HUES6 (cell line): ENCODE results near the gene ADAMTSL1.

ENCODE experiments used
- H3K27ac ChIP-seq: 2 replicates; pipeline ENCODE4 v1.7.0; 2013; ENCODE audit warnings: low read depth, mild to moderate bottlenecking, low read length, inconsistent platforms
- H3K27me3 ChIP-seq: 2 replicates; pipeline ENCODE4 v1.6.1; 2013; ENCODE audit warnings: low read length; ENCODE audit not compliant: control insufficient read depth, insufficient read depth
- H3K36me3 ChIP-seq: 2 replicates; pipeline ENCODE4 v1.6.1; 2013; ENCODE audit warnings: low read length; ENCODE audit not compliant: control insufficient read depth, insufficient read depth
- H3K4me1 ChIP-seq: 2 replicates; pipeline ENCODE4 v1.6.1; 2013; ENCODE audit warnings: low read length; ENCODE audit not compliant: control insufficient read depth, insufficient read depth
- H3K4me3 ChIP-seq: 2 replicates; pipeline ENCODE4 v1.5.1; 2013; ENCODE audit warnings: low read depth, low read length
- H3K9ac ChIP-seq: one replicate; pipeline ENCODE4 v1.6.1; 2013; ENCODE audit warnings: mild to moderate bottlenecking, low read length
- H3K9me3 ChIP-seq: 2 replicates; pipeline ENCODE4 v1.6.1; 2013; ENCODE audit warnings: low read depth, low read length; ENCODE audit not compliant: control insufficient read depth, insufficient read depth

ADAMTSL1 gene

DNA sequence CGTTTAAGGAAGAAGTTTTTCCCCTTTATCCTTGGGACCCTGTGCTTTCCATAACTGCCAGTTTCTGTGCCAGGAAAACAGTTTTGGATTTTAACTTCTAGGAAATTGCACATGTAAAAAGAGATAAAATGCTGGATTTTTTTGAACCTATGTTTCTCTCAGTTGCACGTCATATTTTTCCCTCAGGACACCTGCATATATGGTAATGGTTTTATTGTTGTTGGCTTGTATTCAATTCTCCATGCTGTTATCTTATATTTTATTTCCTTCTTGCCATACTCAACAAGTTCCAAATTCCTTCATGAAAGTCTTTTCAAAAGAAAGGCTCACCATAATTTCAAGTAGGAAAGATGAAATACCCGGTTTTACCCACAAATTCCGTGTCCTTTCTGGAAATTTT is 7.9 kb upstream of the ADAMTSL1 start:
- Histone ChIP-seq H3K9me3 (peaks cover 5% of the 10 kb centered on the region), H3K27ac (no peak overlapping the region), H3K36me3 (no peaks in the 10 kb centered on the region), H3K4me1 (no peaks in the 10 kb centered on the region), H3K9ac (no peak overlapping the region), H3K4me3 (no peak overlapping the region), H3K27me3 (no peaks in the 10 kb centered on the region)

DNA sequence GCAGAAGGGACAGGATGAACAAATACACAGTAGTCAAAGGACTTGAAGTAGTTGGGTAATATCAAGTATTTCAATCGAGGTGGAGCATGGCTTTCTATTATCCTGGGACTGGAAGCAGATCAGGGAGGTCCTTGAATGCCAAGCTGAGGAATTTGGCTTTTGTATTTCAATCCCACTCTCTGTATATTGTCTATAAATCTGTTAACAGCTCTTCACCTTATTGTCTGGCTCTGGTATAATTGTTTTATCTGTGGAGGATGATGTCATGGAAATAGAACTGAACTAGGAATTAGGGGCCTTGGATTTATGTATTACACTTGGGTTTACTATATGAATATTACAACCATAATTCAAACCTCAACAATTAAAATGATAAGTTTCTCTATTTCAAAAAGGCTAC is 6.3 kb upstream of the ADAMTSL1 start:
- Histone ChIP-seq H3K9ac (no peak overlapping the region), H3K27me3 (no peaks in the 10 kb centered on the region), H3K4me3 (no peak overlapping the region), H3K27ac (no peak overlapping the region), H3K36me3 (no peaks in the 10 kb centered on the region), H3K4me1 (peaks cover 3% of the 10 kb centered on the region), H3K9me3 (peaks cover 5% of the 10 kb centered on the region)

DNA sequence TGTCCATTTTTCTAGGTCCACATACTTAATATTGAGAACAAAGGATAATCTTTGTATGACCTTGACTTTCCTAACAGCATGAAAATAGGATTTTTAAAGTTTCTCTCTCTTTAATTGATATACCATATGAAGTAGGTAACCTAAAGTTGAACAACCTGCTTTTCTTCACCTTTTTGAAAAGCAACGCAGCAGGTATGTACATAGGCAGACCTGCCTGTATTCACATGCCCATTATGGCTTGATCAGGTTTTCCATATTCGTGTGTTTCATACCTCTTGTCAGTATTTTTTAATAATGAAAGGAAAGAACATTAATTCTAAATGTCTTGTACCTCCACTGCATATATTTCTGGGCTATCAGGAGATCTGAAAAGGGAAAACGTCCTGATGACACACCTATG is 1.5 kb upstream of the ADAMTSL1 start:
- no peak overlapping the region for H3K9ac ChIP-seq
- H3K27me3 ChIP-seq = no peaks in the 10 kb centered on the region
- peaks cover 5% of the 10 kb centered on the region for H3K9me3 ChIP-seq
- H3K4me3 ChIP-seq = no peak overlapping the region
- no peak overlapping the region for H3K27ac ChIP-seq
- H3K4me1 ChIP-seq = peaks cover 22% of the 10 kb centered on the region
- no peaks in the 10 kb centered on the region for H3K36me3 ChIP-seq

DNA sequence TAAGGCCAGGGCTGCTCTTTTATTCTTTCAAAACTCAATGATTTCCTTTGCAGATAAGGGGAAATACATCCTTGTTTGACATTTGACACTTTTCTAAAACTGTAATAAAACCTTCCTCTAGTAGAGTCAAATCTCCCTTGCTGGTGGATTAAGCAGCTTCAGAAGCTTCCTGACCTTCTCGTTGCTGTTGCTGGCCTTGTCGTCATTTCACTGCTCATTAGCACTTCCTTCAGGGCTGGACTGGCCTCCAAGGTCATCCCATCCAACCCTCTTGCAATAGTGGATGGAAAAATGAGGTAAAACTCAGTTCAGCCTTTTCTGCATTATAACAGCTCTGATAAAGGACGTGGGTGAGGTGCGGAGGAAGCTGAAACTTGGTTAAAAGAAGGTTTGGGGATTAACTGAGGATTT is 1.1 kb upstream of the ADAMTSL1 start:
- no peak overlapping the region for H3K9ac ChIP-seq
- peaks cover 23% of the 10 kb centered on the region for H3K4me1 ChIP-seq
- H3K27me3 ChIP-seq = no peaks in the 10 kb centered on the region
- H3K9me3 ChIP-seq = peaks cover 5% of the 10 kb centered on the region
- no peaks in the 10 kb centered on the region for H3K36me3 ChIP-seq
- H3K27ac ChIP-seq = no peak overlapping the region
- H3K4me3 ChIP-seq = no peak overlapping the region; the same call in 1 of the 2 replicates

- Histone ChIP-seq H3K9me3 (no peaks in the 10 kb centered on the region; the same call in none of the 2 replicates), H3K4me1 (peaks cover 23% of the 10 kb centered on the region), H3K9ac (no peak overlapping the region), H3K27me3 (no peaks in the 10 kb centered on the region), H3K36me3 (no peaks in the 10 kb centered on the region), H3K27ac (no peak overlapping the region), H3K4me3 (peak overlapping the region; percentile 47; the same call in 1 of the 2 replicates)
Measured at GRCh38 chr9:18474783-18475182, 830 bp downstream of the ADAMTSL1 start.

GRCh38 chr9:18477121-18477660 is 3.2 kb downstream of the ADAMTSL1 start:
- H3K9ac ChIP-seq = no peak overlapping the region
- no peak overlapping the region for H3K4me3 ChIP-seq
- peaks cover 23% of the 10 kb centered on the region for H3K4me1 ChIP-seq
- no peaks in the 10 kb centered on the region for H3K27me3 ChIP-seq
- no peak overlapping the region for H3K27ac ChIP-seq
- H3K9me3 ChIP-seq = no peaks in the 10 kb centered on the region
- no peaks in the 10 kb centered on the region for H3K36me3 ChIP-seq

GRCh38 chr9:18477719-18478118 is 3.8 kb downstream of the ADAMTSL1 start:
- H3K4me3 ChIP-seq = no peak overlapping the region
- peaks cover 19% of the 10 kb centered on the region for H3K4me1 ChIP-seq
- H3K36me3 ChIP-seq = no peaks in the 10 kb centered on the region

DNA sequence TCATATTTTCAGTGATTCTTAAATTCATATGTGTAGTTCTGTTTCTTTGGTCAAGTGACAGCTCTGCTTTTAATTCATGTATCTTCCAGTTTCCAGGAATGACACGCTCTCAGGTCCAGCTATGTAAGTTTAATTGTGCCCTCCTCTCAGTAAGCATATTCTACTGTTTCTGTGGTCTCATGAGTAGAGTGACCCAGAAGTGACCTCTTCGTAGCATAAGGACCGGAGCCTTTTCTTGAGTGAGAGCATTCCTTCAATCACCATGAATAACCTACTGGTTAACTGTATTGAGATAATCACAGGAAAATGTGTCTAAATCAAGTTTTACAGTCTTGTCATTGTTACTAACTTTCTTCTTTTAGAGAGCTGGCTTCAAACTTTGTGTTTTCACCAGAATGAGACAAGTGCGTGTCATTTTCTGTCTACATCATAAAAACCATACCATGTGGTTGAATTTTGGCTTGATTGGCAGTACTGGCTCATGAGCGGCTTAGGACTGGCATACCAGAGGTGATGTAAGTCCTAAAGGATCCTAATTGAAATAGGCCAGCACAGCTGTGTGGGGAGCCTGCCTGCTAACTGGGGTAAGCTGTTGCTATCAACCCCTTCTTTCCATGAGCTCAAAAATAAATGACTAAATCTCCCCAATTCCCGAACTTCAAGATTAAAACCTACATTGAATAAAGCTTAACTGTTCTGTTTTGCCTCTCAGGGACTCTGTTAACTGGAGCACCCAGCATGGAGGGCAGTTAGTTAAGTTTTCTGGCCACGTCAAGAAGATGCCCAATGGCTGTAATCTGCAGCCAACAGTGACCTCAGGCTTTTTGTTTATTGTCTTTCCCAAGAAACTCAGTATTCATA is 4.8 kb downstream of the ADAMTSL1 start:
- no peaks in the 10 kb centered on the region for H3K27me3 ChIP-seq
- H3K9me3 ChIP-seq = no peaks in the 10 kb centered on the region
- H3K4me1 ChIP-seq = peaks cover 10% of the 10 kb centered on the region
- no peak overlapping the region for H3K27ac ChIP-seq
- H3K9ac ChIP-seq = no peak overlapping the region
- no peak overlapping the region for H3K4me3 ChIP-seq
- H3K36me3 ChIP-seq = no peaks in the 10 kb centered on the region

More at GRCh38 chr9:18477719-18478118, 3.8 kb downstream of the ADAMTSL1 start:
- Histone ChIP-seq H3K27ac (no peak overlapping the region), H3K9ac (no peak overlapping the region), H3K27me3 (no peaks in the 10 kb centered on the region), H3K9me3 (no peaks in the 10 kb centered on the region)

- H3K9me3 ChIP-seq = no peaks in the 10 kb centered on the region
- no peak overlapping the region for H3K4me3 ChIP-seq
- H3K9ac ChIP-seq = no peak overlapping the region
- H3K27ac ChIP-seq = no peak overlapping the region
- H3K27me3 ChIP-seq = no peaks in the 10 kb centered on the region
- peaks cover 6% of the 10 kb centered on the region; the same call in 1 of the 2 replicates for H3K4me1 ChIP-seq
- H3K36me3 ChIP-seq = no peaks in the 10 kb centered on the region
Measured at GRCh38 chr9:18479405-18479804, 5.5 kb downstream of the ADAMTSL1 start.

- no peak overlapping the region for H3K9ac ChIP-seq
- H3K27me3 ChIP-seq = no peaks in the 10 kb centered on the region
- no peaks in the 10 kb centered on the region for H3K9me3 ChIP-seq
- no peak overlapping the region for H3K27ac ChIP-seq
- peaks cover 3% of the 10 kb centered on the region; the same call in 1 of the 2 replicates for H3K4me1 ChIP-seq
- no peak overlapping the region for H3K4me3 ChIP-seq
- no peaks in the 10 kb centered on the region for H3K36me3 ChIP-seq
Measured at GRCh38 chr9:18480662-18481093, 6.7 kb downstream of the ADAMTSL1 start.

DNA sequence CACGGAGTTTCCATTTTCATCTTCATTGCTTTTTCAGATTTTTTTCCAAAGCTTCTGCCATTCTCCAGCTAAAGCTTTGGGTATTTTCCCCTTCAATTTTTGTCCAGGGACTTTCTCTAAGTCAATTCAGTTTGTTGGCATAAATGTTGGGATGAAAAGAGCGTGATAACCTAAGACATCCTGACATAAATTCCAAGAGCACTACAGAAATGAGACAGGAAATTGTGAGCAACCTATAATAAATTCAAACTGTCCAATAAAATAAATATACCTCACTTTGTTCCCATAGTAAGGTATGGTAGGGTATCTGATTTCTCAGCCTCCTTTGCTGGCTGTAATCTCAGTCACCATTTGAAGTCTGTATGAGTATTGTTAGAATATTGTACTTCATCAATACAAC is 8.4 kb downstream of the ADAMTSL1 start:
- H3K4me1 ChIP-seq = peaks cover 2% of the 10 kb centered on the region; the same call in 1 of the 2 replicates
- no peaks in the 10 kb centered on the region for H3K27me3 ChIP-seq
- H3K27ac ChIP-seq = no peak overlapping the region
- no peak overlapping the region for H3K4me3 ChIP-seq
- H3K36me3 ChIP-seq = no peaks in the 10 kb centered on the region
- H3K9me3 ChIP-seq = no peaks in the 10 kb centered on the region
- H3K9ac ChIP-seq = no peak overlapping the region
